ENCODE measurements around the gene IDH3A.

IDH3A gene

DNA sequence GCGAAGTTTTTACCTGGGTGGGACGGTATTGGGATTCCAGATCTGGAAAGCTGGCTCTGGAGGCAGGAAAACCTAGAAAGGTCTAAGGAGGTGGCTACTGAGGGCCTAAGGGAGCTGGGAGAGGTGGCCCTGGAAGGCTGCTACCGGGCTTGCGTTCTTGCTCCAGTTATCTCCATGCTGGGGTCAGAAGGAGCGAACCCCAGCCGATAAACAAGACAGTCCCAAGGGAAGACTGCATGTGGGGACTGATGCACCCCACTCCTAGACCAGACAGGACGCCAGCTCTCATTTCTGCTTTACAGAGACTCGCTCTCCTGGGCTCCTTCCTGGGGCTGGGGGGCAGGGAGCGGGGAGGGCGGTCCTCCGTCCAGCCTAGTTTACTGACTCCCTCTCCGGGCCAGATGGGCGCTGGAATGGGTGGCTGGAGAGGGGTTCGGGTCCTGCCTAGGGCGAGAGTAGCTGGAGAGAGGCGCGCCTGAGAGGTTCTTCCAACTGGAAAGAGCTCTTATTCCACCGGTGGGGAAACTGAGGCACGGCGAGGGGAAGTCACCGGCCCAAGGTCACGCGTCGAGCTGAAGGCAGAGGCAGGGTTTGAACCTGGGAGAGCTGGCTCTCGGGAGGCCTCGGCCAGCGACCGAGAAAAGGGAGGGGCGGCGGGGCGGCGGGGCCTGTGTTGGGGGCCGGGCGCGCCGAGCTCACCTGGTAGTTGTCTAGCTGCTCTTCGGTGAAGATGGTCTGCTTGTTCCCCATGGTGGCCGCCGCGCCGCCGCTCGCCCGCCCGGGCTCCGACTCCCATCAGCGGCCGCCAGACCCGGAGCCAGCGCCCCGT is 18.5 kb upstream of the IDH3A start:
- Histone ChIP-seq H3K27ac (ENCODE audit: low read depth, low read length) (peak overlapping the region; percentile 28), H3K9me3 (ENCODE audit: control insufficient read depth, insufficient read depth, low read length) (no peaks in the 10 kb centered on the region), H3K4me1 (ENCODE audit: control insufficient read depth, insufficient read depth, low read length) (peaks cover 10% of the 10 kb centered on the region), H3K9ac (ENCODE audit: low read depth, low read length) (peak overlapping the region; percentile 44; the same call in 1 of the 2 replicates), H3K4me3 (ENCODE audit: low read depth, low read length) (peak overlapping the region; percentile 97), H3K36me3 (ENCODE audit: control insufficient read depth, insufficient read depth, low read length) (no peaks in the 10 kb centered on the region), H3K27me3 (ENCODE audit: control insufficient read depth, insufficient read depth, low read length) (no peaks in the 10 kb centered on the region)

GRCh38 chr15:78131295-78132061 is 17.7 kb upstream of the IDH3A start, which contains the start of gene CIB2:
Gene CIB2, minus strand, starts transcription at chr15:78131445. Its CDS starts 230 bp downstream, at chr15:78131215.
- Histone ChIP-seq H3K9ac (ENCODE audit: low read depth, low read length) (peak within 1 kb of the TSS; percentile 82), H3K27ac (ENCODE audit: low read depth, low read length) (peak within 1 kb of the TSS; percentile 62), H3K36me3 (ENCODE audit: control insufficient read depth, insufficient read depth, low read length) (no peaks in the 10 kb centered on the region)

DNA sequence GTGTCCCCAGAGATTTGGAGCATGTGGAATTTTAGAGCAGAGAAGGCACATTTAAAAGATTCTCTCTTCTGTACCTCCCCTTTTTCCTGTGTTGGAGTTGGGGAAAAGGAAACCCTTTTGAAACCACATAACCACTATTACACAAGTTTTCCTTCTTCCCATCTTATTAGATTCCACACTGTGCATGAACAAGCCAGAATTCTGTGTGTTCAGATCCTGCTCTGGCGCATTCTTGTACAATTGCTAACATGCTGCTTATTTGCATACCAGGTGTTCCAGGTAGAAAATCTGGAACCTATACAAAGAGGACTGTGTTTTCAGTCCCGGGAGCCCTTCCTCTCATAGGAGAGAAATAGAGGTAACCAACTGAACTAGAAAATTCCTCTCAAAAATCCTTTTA is 15.4 kb upstream of the IDH3A start:
- H3K36me3 ChIP-seq (ENCODE audit: control insufficient read depth, insufficient read depth, low read length): no peaks in the 10 kb centered on the region
- H3K9ac ChIP-seq (ENCODE audit: low read depth, low read length): no peak overlapping the region
- H3K4me1 ChIP-seq (ENCODE audit: control insufficient read depth, insufficient read depth, low read length): peaks cover 9% of the 10 kb centered on the region
- no peaks in the 10 kb centered on the region; the same call in 1 of the 2 replicates for H3K27me3 ChIP-seq (ENCODE audit: control insufficient read depth, insufficient read depth, low read length)
- H3K27ac ChIP-seq (ENCODE audit: low read depth, low read length): no peak overlapping the region
- H3K4me3 ChIP-seq (ENCODE audit: low read depth, low read length): no peak overlapping the region
- H3K9me3 ChIP-seq (ENCODE audit: control insufficient read depth, insufficient read depth, low read length): no peaks in the 10 kb centered on the region

More at GRCh38 chr15:78131295-78132061, 17.7 kb upstream of the IDH3A start, which contains the start of gene CIB2:
- peak within 1 kb of the TSS; percentile 97 for H3K4me3 ChIP-seq (ENCODE audit: low read depth, low read length)
- H3K27me3 ChIP-seq (ENCODE audit: control insufficient read depth, insufficient read depth, low read length): no peaks in the 10 kb centered on the region
- no peaks in the 10 kb centered on the region for H3K9me3 ChIP-seq (ENCODE audit: control insufficient read depth, insufficient read depth, low read length)
- peaks cover 10% of the 10 kb centered on the region for H3K4me1 ChIP-seq (ENCODE audit: control insufficient read depth, insufficient read depth, low read length)

DNA sequence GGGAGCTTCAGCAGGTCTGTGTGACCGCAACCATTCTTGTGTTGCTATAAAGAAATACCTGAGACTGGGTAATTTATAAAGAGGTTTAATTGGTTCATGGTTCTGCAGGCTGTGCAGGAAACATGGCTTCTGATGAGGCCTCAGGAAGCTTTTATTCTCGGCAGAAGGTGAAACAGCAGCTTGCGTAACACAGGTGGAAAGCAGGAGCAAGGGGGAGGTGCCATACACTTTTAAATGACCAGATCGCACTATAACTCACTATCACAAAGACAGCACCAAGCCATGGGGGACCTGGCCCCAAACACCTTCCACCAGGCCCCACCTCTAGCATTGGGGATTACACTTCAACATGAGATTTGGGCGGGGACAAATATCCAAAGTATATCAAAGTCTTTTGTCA is 9.6 kb upstream of the IDH3A start:
- no peak overlapping the region for H3K27ac ChIP-seq (ENCODE audit: low read depth, low read length)
- no peaks in the 10 kb centered on the region for H3K4me1 ChIP-seq (ENCODE audit: control insufficient read depth, insufficient read depth, low read length)
- H3K9ac ChIP-seq (ENCODE audit: low read depth, low read length): no peak overlapping the region
- no peaks in the 10 kb centered on the region; the same call in 1 of the 2 replicates for H3K27me3 ChIP-seq (ENCODE audit: control insufficient read depth, insufficient read depth, low read length)
- no peaks in the 10 kb centered on the region for H3K36me3 ChIP-seq (ENCODE audit: control insufficient read depth, insufficient read depth, low read length)
- H3K9me3 ChIP-seq (ENCODE audit: control insufficient read depth, insufficient read depth, low read length): no peaks in the 10 kb centered on the region
- no peak overlapping the region for H3K4me3 ChIP-seq (ENCODE audit: low read depth, low read length)

DNA sequence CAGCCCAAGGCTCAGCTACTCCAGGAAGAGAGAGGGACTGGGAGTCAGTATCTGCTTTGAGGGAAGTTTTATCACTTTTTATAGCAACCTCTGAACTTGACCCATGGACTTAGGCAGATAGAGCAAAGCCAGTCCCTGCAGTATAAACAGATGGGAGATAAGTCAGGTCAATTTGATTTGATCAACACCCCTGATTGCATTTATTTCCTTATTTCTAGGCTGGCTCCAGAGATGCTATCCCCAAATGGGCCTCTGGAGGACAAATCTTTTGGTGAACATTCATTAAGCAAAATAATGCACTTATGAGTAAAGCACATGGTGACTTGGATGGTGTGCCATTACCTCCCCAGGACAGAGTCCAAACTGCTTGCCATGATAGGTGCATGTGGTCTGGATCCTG is 8.9 kb upstream of the IDH3A start:
- no peak overlapping the region for H3K4me3 ChIP-seq (ENCODE audit: low read depth, low read length)
- H3K27ac ChIP-seq (ENCODE audit: low read depth, low read length): no peak overlapping the region

DNA sequence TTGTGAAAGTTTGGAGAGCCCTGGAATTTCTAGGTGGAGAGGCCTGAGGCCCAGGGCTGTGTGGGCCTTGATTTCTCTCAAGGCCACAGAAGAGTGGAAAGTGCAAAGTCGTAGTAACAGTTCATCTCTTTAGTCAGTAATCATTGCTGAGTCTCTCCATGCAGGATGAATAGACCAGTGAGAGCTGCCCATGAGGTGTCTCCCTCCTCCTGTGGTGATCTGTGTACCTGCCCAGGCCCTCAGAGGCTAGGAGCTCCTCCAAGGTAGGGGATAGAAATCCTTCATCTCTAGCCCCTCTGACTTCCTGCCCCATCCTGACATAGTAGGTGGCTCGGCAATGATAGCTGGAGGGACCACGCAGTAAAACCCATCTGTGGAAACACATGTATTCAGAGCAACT is 6.8 kb upstream of the IDH3A start:
- H3K4me1 ChIP-seq (ENCODE audit: control insufficient read depth, insufficient read depth, low read length): no peaks in the 10 kb centered on the region
- H3K9me3 ChIP-seq (ENCODE audit: control insufficient read depth, insufficient read depth, low read length): no peaks in the 10 kb centered on the region
- H3K4me3 ChIP-seq (ENCODE audit: low read depth, low read length): no peak overlapping the region
- no peak overlapping the region for H3K27ac ChIP-seq (ENCODE audit: low read depth, low read length)
- H3K27me3 ChIP-seq (ENCODE audit: control insufficient read depth, insufficient read depth, low read length): no peaks in the 10 kb centered on the region; the same call in 1 of the 2 replicates
- H3K9ac ChIP-seq (ENCODE audit: low read depth, low read length): no peak overlapping the region
- H3K36me3 ChIP-seq (ENCODE audit: control insufficient read depth, insufficient read depth, low read length): no peaks in the 10 kb centered on the region

More for the DNA sequence above, 8.9 kb upstream of the IDH3A start:
- no peaks in the 10 kb centered on the region for H3K36me3 ChIP-seq (ENCODE audit: control insufficient read depth, insufficient read depth, low read length)
- H3K4me1 ChIP-seq (ENCODE audit: control insufficient read depth, insufficient read depth, low read length): no peaks in the 10 kb centered on the region
- no peaks in the 10 kb centered on the region for H3K9me3 ChIP-seq (ENCODE audit: control insufficient read depth, insufficient read depth, low read length)
- no peaks in the 10 kb centered on the region; the same call in 1 of the 2 replicates for H3K27me3 ChIP-seq (ENCODE audit: control insufficient read depth, insufficient read depth, low read length)
- no peak overlapping the region for H3K9ac ChIP-seq (ENCODE audit: low read depth, low read length)

DNA sequence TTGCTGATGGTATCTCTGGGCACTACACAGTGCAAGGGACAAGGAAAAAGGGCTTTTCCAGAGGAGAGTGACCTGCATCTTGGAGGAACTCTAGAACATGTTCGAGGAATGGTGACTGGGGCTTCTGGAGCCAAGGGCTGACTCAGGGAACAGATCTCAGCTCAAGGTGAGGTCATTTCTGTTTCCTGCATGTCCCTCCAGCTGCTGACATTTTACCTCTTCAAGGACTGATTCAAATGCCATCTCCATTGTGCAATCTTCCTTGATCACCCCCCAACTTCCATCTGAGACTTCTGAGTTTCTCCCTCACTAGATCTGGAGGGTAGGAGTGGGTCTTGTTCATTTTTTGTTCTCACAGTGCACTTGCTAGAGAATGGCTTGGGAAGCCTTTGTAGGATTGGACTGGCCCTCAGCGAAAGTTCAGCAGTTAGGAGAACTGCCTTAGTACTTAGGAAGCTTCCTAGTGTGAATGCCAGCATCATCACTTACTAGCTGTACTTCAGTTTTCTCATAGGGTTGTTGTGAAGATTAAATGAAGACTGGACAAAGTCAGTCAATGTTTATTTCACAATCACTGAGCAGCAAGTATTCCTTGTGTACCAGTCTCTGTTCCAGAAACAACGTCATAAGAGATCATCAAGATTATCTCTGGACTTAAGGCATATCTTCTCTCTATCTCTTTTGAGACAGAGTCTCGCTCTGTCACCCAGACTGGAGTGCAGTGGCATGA is 2.6 kb upstream of the IDH3A start:
- Histone ChIP-seq H3K9ac (ENCODE audit: low read depth, low read length) (no peak overlapping the region), H3K4me3 (ENCODE audit: low read depth, low read length) (no peak overlapping the region), H3K27me3 (ENCODE audit: control insufficient read depth, insufficient read depth, low read length) (0 out of 2 replicates have a peak, but pooled peaks cover 7% of the 10 kb centered on the region), H3K36me3 (ENCODE audit: control insufficient read depth, insufficient read depth, low read length) (no peaks in the 10 kb centered on the region), H3K4me1 (ENCODE audit: control insufficient read depth, insufficient read depth, low read length) (peaks cover 7% of the 10 kb centered on the region; the same call in 1 of the 2 replicates), H3K27ac (ENCODE audit: low read depth, low read length) (no peak overlapping the region), H3K9me3 (ENCODE audit: control insufficient read depth, insufficient read depth, low read length) (no peaks in the 10 kb centered on the region)

DNA sequence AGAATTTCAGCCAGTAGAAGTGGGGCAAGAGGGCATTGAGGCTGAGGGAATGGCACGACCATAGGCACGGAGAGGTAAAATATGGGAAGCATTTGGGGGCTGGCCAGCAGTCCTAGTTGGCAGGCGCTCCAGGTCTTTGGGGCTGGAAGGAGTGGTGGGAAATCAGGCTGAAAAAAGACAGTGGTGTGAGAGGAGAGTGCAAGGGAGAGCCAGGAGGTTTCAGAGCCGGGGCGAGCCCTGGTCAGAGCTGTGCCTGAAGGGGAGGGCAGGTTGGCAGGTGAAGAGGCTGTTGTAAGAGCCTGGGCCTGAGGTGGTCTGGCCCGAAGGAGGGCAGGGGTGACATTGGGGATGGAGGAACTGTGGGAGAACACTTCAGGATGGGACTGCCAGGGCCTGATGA is 1.6 kb upstream of the IDH3A start:
- H3K27me3 ChIP-seq (ENCODE audit: control insufficient read depth, insufficient read depth, low read length): 0 out of 2 replicates have a peak, but pooled peaks cover 7% of the 10 kb centered on the region
- no peaks in the 10 kb centered on the region for H3K9me3 ChIP-seq (ENCODE audit: control insufficient read depth, insufficient read depth, low read length)
- H3K4me1 ChIP-seq (ENCODE audit: control insufficient read depth, insufficient read depth, low read length): peaks cover 7% of the 10 kb centered on the region; the same call in 1 of the 2 replicates
- no peaks in the 10 kb centered on the region for H3K36me3 ChIP-seq (ENCODE audit: control insufficient read depth, insufficient read depth, low read length)
- H3K27ac ChIP-seq (ENCODE audit: low read depth, low read length): no peak overlapping the region
- H3K9ac ChIP-seq (ENCODE audit: low read depth, low read length): no peak overlapping the region
- H3K4me3 ChIP-seq (ENCODE audit: low read depth, low read length): no peak overlapping the region

- 0 out of 2 replicates have a peak, but pooled peaks cover 7% of the 10 kb centered on the region for H3K27me3 ChIP-seq (ENCODE audit: control insufficient read depth, insufficient read depth, low read length)
- H3K36me3 ChIP-seq (ENCODE audit: control insufficient read depth, insufficient read depth, low read length): no peaks in the 10 kb centered on the region
- no peaks in the 10 kb centered on the region for H3K9me3 ChIP-seq (ENCODE audit: control insufficient read depth, insufficient read depth, low read length)
- peaks cover 7% of the 10 kb centered on the region; the same call in 1 of the 2 replicates for H3K4me1 ChIP-seq (ENCODE audit: control insufficient read depth, insufficient read depth, low read length)
- H3K9ac ChIP-seq (ENCODE audit: low read depth, low read length): no peak overlapping the region
- H3K27ac ChIP-seq (ENCODE audit: low read depth, low read length): peak overlapping the region; percentile 14
- peak overlapping the region; percentile 74 for H3K4me3 ChIP-seq (ENCODE audit: low read depth, low read length)
These were observed 632 bp upstream of the IDH3A start for GRCh38 chr15:78148392-78149067.
